HepG2 (cell line): Measurements from ENCODE around the gene CCDC38. TPM values are rescaled to one million over a fixed set of nuclear protein-coding genes. Genes with fewer than 3 reads are reported as not detected.

Source experiments
- ATAC-seq: fragments of 200-7000 bp; cut with Tn5 transposase; 3 replicates; pipeline ENCODE4 v1.9.1; 2020; ENCODE audit warnings: mild to moderate bottlenecking, moderate library complexity
- BruUV-seq: library from RNA; stranded (reverse); fragments of 400-500 nt; replicated peaks from 2 replicates; lab custom pipeline; 2021; lab: Mats Ljungman, UMichigan
- CTCF ChIA-PET: fragments of 300-600 bp; formaldehyde crosslinking; extraction: SDS; loops from one replicate; lab custom pipeline; 2021; ENCODE audit warnings: low total read pairs, inconsistent platforms, low intra/inter-chr PET ratio; lab: Yijun Ruan, JAX
- POLR2A ChIA-PET: fragments of 350-600 bp; sonication (Branson Sonifier 250); formaldehyde crosslinking; loops from one replicate; lab custom pipeline; 2020; ENCODE audit warnings: antibody characterized with exemption, inconsistent platforms; lab: Yijun Ruan, JAX
- DNase-seq: peaks from one replicate; pipeline ENCODE4 v3.0.0-alpha.2; 2015; ENCODE audit warnings: low spot score
- FAIRE-seq: peaks from 3 replicates; lab custom pipeline; 2011; peaks lifted over from hg19 to GRCh38; lab: Jason Lieb, UNC
- H2AFZ ChIP-seq: one replicate; pipeline ENCODE4 v1.6.1; 2011; ENCODE audit warnings: low read length, inconsistent platforms
- H3K27ac ChIP-seq: fragments of 300-600 bp; 3 replicates; pipeline ENCODE4 v1.8.0; 2011; ENCODE audit warnings: mixed run types, mild to moderate bottlenecking, mixed read lengths, low read length, inconsistent platforms; ENCODE audit not compliant: insufficient read depth; ENCODE audit errors: extremely low read length
- H3K27me3 ChIP-seq, 2 experiments: fragments of 200-600 bp in 1 of 2; 2 replicates in 1 of 2; 3 replicates in 1 of 2; pipeline versions ENCODE4 v1.6.0 to v1.8.0; 2011; ENCODE audit warnings: low read length in 2 of 2, mild to moderate bottlenecking in 2 of 2, moderate library complexity in 2 of 2, inconsistent platforms in 1 of 2; ENCODE audit not compliant: insufficient read depth in 2 of 2, control insufficient read depth in 1 of 2
- H3K36me3 ChIP-seq, 2 experiments: fragments of 200-600 bp in 1 of 2; replicated peaks in 1 of 2; 2 replicates in 1 of 2; 3 replicates in 1 of 2; pipeline versions ENCODE4 v1.5.1 to v1.8.0; 2011; ENCODE audit warnings: low read length in 2 of 2, inconsistent platforms in 1 of 2; ENCODE audit not compliant: insufficient read depth in 2 of 2, control insufficient read depth in 1 of 2
- H3K4me1 ChIP-seq: 2 replicates; pipeline ENCODE4 v1.5.1; 2012; ENCODE audit warnings: low read length, inconsistent platforms; ENCODE audit not compliant: insufficient read depth
- H3K4me2 ChIP-seq: 2 replicates; pipeline ENCODE4 v1.6.0; 2011; ENCODE audit warnings: low read depth, low read length, inconsistent platforms
- H3K4me3 ChIP-seq, 3 experiments: fragments of 200-600 bp in 1 of 3; sonication (generic), shearing (Covaris generic) in 1 of 3; replicated peaks in 1 of 3; 2 replicates each; pipeline ENCODE4 v1.5.1; 2011 to 2016; ENCODE audit warnings: low read length in 3 of 3, inconsistent platforms in 2 of 3, low read depth in 2 of 3, mild to moderate bottlenecking in 2 of 3, control low read depth in 1 of 3, mixed read lengths in 1 of 3; ENCODE audit not compliant: insufficient read depth in 1 of 3
- H3K79me2 ChIP-seq: one replicate; pipeline ENCODE4 v1.6.1; 2011; ENCODE audit warnings: low read length, inconsistent platforms; ENCODE audit not compliant: insufficient read depth
- H3K9ac ChIP-seq: 2 replicates; pipeline ENCODE4 v1.6.0; 2011; ENCODE audit warnings: mild to moderate bottlenecking, low read depth, low read length, inconsistent platforms; ENCODE audit not compliant: insufficient read depth
- H3K9me3 ChIP-seq: 2 replicates; pipeline ENCODE4 v1.5.1; 2012; ENCODE audit warnings: mild to moderate bottlenecking, low read length
- H4K20me1 ChIP-seq: 2 replicates; pipeline ENCODE4 v1.6.0; 2011; ENCODE audit warnings: inconsistent platforms, mild to moderate bottlenecking, low read length, moderate library complexity; ENCODE audit not compliant: insufficient read depth
- AGO1 ChIP-seq: fragments of 200-400 bp; formaldehyde crosslinking; IDR thresholded peaks from 2 replicates; pipeline ENCODE4 v1.6.1; 2017; ENCODE audit warnings: mild to moderate bottlenecking, low read depth, low read length, moderate library complexity; ENCODE audit not compliant: poor library complexity, severe bottlenecking
- CENPT ChIP-seq: sonication (generic); formaldehyde crosslinking; IDR thresholded peaks from 2 replicates; pipeline ENCODE4 v1.8.0; 2022; ENCODE audit warnings: low read depth, mild to moderate bottlenecking, moderate library complexity, missing genetic modification reagents
- FLYWCH1 ChIP-seq: sonication (generic); formaldehyde crosslinking; IDR thresholded peaks from 2 replicates; pipeline ENCODE4 v1.8.1; 2023; ENCODE audit warnings: mild to moderate bottlenecking, missing genetic modification reagents
- HNRNPUL1 ChIP-seq: fragments of 200-400 bp; formaldehyde crosslinking; IDR thresholded peaks from 2 replicates; pipeline ENCODE4 v1.6.1; 2017; ENCODE audit warnings: low read depth, mild to moderate bottlenecking, low read length, moderate library complexity
- JDP2 ChIP-seq: sonication (generic); formaldehyde crosslinking; IDR thresholded peaks from 2 replicates; pipeline ENCODE4 v1.8.1; 2022; ENCODE audit warnings: missing genetic modification reagents, borderline replicate concordance
- KDM3A ChIP-seq: IDR thresholded peaks from 2 replicates; pipeline ENCODE4 v1.6.1; 2018; ENCODE audit warnings: low read depth, missing compliant biosample characterization
- KMT2B ChIP-seq: IDR thresholded peaks from 2 replicates; pipeline ENCODE4 v1.6.1; 2016; ENCODE audit warnings: missing genetic modification reagents, missing compliant biosample characterization
- PHF8 ChIP-seq: sonication (generic); formaldehyde crosslinking; IDR thresholded peaks from 2 replicates; pipeline ENCODE4 v1.5.0; 2020; ENCODE audit warnings: missing genetic modification reagents
- RELA ChIP-seq: sonication (generic); formaldehyde crosslinking; IDR thresholded peaks from 2 replicates; pipeline ENCODE4 v1.4.0; 2020; ENCODE audit warnings: missing genetic modification reagents
- RXRB ChIP-seq: IDR thresholded peaks from 2 replicates; pipeline ENCODE4 v1.6.1; 2016; ENCODE audit warnings: borderline replicate concordance, missing genetic modification reagents, missing compliant biosample characterization
- SNAPC2 ChIP-seq: sonication (generic); formaldehyde crosslinking; IDR thresholded peaks from 2 replicates; pipeline ENCODE4 v1.8.1; 2022; ENCODE audit warnings: mild to moderate bottlenecking, missing genetic modification reagents
- ZC3H4 ChIP-seq: sonication (generic); formaldehyde crosslinking; IDR thresholded peaks from 2 replicates; pipeline ENCODE4 v1.4.0; 2020; ENCODE audit warnings: missing genetic modification reagents, borderline replicate concordance
- ZNF160 ChIP-seq: sonication (generic); formaldehyde crosslinking; IDR thresholded peaks from 2 replicates; pipeline ENCODE4 v1.8.0; 2022; ENCODE audit warnings: mild to moderate bottlenecking, inconsistent platforms, missing genetic modification reagents
- ZNF234 ChIP-seq: sonication (generic); formaldehyde crosslinking; conservative IDR thresholded peaks from 2 replicates; pipeline ENCODE4 v1.5.1; 2020; ENCODE audit warnings: mild to moderate bottlenecking, missing genetic modification reagents
- ZNF546 ChIP-seq: sonication (generic); formaldehyde crosslinking; conservative IDR thresholded peaks from 2 replicates; pipeline ENCODE4 v1.8.1; 2023; ENCODE audit warnings: mild to moderate bottlenecking, missing genetic modification reagents
- ZNF660 ChIP-seq: sonication (generic); formaldehyde crosslinking; IDR thresholded peaks from 2 replicates; pipeline ENCODE4 v1.5.1; 2020; ENCODE audit warnings: mild to moderate bottlenecking, low read depth, missing genetic modification reagents, borderline replicate concordance
- ZSCAN9 ChIP-seq: IDR thresholded peaks from 2 replicates; pipeline ENCODE4 v1.6.1; 2016; ENCODE audit warnings: borderline replicate concordance
- WGBS: methylation state at CpG from one replicate; pipeline ENCODE4 v1.1.6; 2017; ENCODE audit warnings: low lambda C conversion rate; 5-methylcytosine and 5-hydroxymethylcytosine counted together
- in situ Hi-C: cut with HindIII; loops from 2 replicates; pipeline ENCODE4 v1.10.0; 2017; ENCODE audit warnings: low pct_unique_long_range_greater_than_20kb; ENCODE audit not compliant: extremely low pct_ligation_motif_present
- intact Hi-C: fragments of 100-400 bp; cut with micrococcal nuclease; formaldehyde crosslinking; loops from one replicate; pipeline ENCODE4 v1.10.0; 2022; ENCODE audit not compliant: unreplicated experiment
- polyA plus RNA-seq, 8 experiments: library from polyadenylated mRNA; depleted of rRNA in 3 of 8; stranded (reverse) in 7 of 8; unstranded in 1 of 8; fragments of >200 nt; fragmentation: Illumina TruSeq in 4 of 8; extraction: Trizol in 4 of 8; gene quantifications; 2 replicates each; pipeline versions ENCODE4 v1.2.1 to v1.2.3, GENCODE V29; 2011 to 2016; ENCODE audit warnings: low read depth in 4 of 8, missing spikeins in 1 of 8, mixed read lengths in 1 of 8; ENCODE audit not compliant: insufficient read depth in 1 of 8
- total RNA-seq, 5 experiments: library from RNA; depleted of rRNA; stranded (reverse); fragments of >200 nt; fragmentation: Illumina TruSeq; extraction: Trizol; gene quantifications; 2 replicates each; pipeline ENCODE4 v1.2.3, GENCODE V29; 2016; ENCODE audit warnings: low read depth in 1 of 5
- TF ChIP-seq, protein P1 (sequence below): sonication (generic); formaldehyde crosslinking; IDR thresholded peaks from 2 replicates; pipeline ENCODE4 v1.5.0; 2020; ENCODE audit warnings: missing genetic modification reagents
- TF ChIP-seq, protein P2 (sequence below): sonication (generic); formaldehyde crosslinking; IDR thresholded peaks from 2 replicates; pipeline ENCODE4 v1.5.0; 2020; ENCODE audit warnings: missing genetic modification reagents

The CCDC38 gene
- total and polyA plus RNA-seq, 2 of the 13 experiments (the other 11 are each of a cell fraction or from before 2014, with no cell fraction given), result 0.24 to 0.32 TPM

DNA sequence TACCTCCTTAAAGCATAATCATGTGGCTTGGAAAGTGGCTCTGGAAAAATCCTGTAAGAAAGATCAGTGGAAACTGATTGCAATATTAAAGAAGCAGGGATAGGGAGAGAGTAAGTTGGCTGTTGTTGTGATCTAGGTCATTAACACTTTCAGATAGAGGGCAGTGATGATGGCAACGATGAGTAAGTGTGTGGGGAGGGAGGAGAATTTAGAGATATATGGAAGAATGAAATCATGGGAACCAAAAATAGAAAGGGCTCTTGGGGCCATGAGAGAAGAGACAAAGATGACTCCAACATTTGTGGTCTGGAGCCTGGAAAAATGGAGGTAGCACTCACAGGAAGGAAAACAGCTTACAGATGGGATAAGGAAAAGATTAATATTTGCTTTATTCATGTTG is 60.3 kb downstream of the CCDC38 start:
- in situ Hi-C loops, result no loop called here
- H4K20me1 ChIP-seq, result no peaks in the 10 kb centered on the region
- no peak for FAIRE-seq
- ChIA-PET CTCF (no interaction called here), POLR2A (no interaction called here)
- intact Hi-C loops, result no loop called here
- no peak overlapping the region for H3K4me3 ChIP-seq
- no peak overlapping the region for H3K27ac ChIP-seq
- H3K36me3 ChIP-seq, result no peaks in the 10 kb centered on the region
- 3% methylated on average over 1 of the region's 1 CpG for WGBS
- no peak for TF ChIP-seq CENPT (CRISPR knock-in tag)
- TF ChIP-seq ZNF234 (CRISPR knock-in tag), result no peak
- TF ChIP-seq ZNF160 (CRISPR knock-in tag), result no peak
- TF ChIP-seq FLYWCH1, result no peak
- TF ChIP-seq, protein P1, sequence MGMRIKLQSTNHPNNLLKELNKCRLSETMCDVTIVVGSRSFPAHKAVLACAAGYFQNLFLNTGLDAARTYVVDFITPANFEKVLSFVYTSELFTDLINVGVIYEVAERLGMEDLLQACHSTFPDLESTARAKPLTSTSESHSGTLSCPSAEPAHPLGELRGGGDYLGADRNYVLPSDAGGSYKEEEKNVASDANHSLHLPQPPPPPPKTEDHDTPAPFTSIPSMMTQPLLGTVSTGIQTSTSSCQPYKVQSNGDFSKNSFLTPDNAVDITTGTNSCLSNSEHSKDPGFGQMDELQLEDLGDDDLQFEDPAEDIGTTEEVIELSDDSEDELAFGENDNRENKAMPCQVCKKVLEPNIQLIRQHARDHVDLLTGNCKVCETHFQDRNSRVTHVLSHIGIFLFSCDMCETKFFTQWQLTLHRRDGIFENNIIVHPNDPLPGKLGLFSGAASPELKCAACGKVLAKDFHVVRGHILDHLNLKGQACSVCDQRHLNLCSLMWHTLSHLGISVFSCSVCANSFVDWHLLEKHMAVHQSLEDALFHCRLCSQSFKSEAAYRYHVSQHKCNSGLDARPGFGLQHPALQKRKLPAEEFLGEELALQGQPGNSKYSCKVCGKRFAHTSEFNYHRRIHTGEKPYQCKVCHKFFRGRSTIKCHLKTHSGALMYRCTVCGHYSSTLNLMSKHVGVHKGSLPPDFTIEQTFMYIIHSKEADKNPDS (CRISPR knock-in tag), result no peak
- no peak for TF ChIP-seq HNRNPUL1
- TF ChIP-seq, protein P2, sequence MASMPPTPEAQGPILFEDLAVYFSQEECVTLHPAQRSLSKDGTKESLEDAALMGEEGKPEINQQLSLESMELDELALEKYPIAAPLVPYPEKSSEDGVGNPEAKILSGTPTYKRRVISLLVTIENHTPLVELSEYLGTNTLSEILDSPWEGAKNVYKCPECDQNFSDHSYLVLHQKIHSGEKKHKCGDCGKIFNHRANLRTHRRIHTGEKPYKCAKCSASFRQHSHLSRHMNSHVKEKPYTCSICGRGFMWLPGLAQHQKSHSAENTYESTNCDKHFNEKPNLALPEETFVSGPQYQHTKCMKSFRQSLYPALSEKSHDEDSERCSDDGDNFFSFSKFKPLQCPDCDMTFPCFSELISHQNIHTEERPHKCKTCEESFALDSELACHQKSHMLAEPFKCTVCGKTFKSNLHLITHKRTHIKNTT, result no peak
- no peak for TF ChIP-seq ZSCAN9 (CRISPR knock-in tag)
- no peak for TF ChIP-seq ZC3H4
- TF ChIP-seq JDP2, result no peak
- no peak for TF ChIP-seq KMT2B (CRISPR knock-in tag)
- no peak for TF ChIP-seq RXRB (CRISPR knock-in tag)
- TF ChIP-seq ZNF546 (CRISPR knock-in tag), result no peak
- TF ChIP-seq SNAPC2 (CRISPR knock-in tag), result no peak
- TF ChIP-seq RELA, result no peak
- no peak for TF ChIP-seq PHF8
- TF ChIP-seq ZNF660 (CRISPR knock-in tag), result no peak
- TF ChIP-seq AGO1, result no peak
- no peak for TF ChIP-seq KDM3A (CRISPR knock-in tag)
- no peak for DNase-seq
- no peak overlapping the region for H3K9ac ChIP-seq
- no peaks in the 10 kb centered on the region for H3K27me3 ChIP-seq
- no peak for ATAC-seq
- H3K9me3 ChIP-seq, result peaks cover 11% of the 10 kb centered on the region
- no TSS peak for BruUV-seq
- peaks cover 23% of the 10 kb centered on the region for H3K4me1 ChIP-seq
- no peak overlapping the region for H2AFZ ChIP-seq
- H3K4me2 ChIP-seq, result no peak overlapping the region
- no peaks in the 10 kb centered on the region for H3K79me2 ChIP-seq
